SU-DHL-6 (cell line): ENCODE results near the gene CCDC142.
"Not testable (repeated sequence)": the region's sequence is repeated elsewhere in the genome, so short reads cannot be mapped to it uniquely, and the experiment has no call there.

Experiments
- H2AFZ ChIP-seq: fragments of 200-600 bp; sonication (generic); 2 replicates; pipeline ENCODE4 v1.6.1; 2014; ENCODE audit warnings: low read depth, mild to moderate bottlenecking, moderate library complexity, mixed read lengths, antibody characterized with exemption, low read length; ENCODE audit not compliant: severe bottlenecking
- H3F3A ChIP-seq: fragments of 200-600 bp; shearing (Covaris generic); 2 replicates; pipeline ENCODE4 v1.6.0; 2016; ENCODE audit warnings: antibody characterized with exemption, mild to moderate bottlenecking; ENCODE audit not compliant: insufficient read depth
- H3K27ac ChIP-seq: fragments of 200-600 bp; sonication (generic); 2 replicates; pipeline ENCODE4 v1.5.1; 2016; ENCODE audit warnings: low read depth, mild to moderate bottlenecking, low read length, moderate library complexity, mixed read lengths
- H3K27me3 ChIP-seq: fragments of 200-600 bp; sonication (generic), shearing (Covaris generic); 2 replicates; pipeline ENCODE4 v1.6.0; 2014; ENCODE audit warnings: mild to moderate bottlenecking, low read length
- H3K36me3 ChIP-seq: fragments of 200-600 bp; sonication (generic); 2 replicates; pipeline ENCODE4 v1.6.1; 2014; ENCODE audit warnings: mild to moderate bottlenecking, low read length, mixed read lengths
- H3K4me2 ChIP-seq: fragments of 300-600, 200-600 bp; shearing (Covaris generic), sonication (generic); 2 replicates; pipeline ENCODE4 v1.6.0; 2014; ENCODE audit warnings: low read length, low read depth, mild to moderate bottlenecking; ENCODE audit not compliant: poor library complexity, severe bottlenecking
- H3K4me3 ChIP-seq: fragments of 200-600 bp; sonication (generic); 2 replicates; pipeline ENCODE4 v1.5.1; 2014; ENCODE audit warnings: antibody characterized with exemption, low read length, mild to moderate bottlenecking, mixed read lengths; ENCODE audit not compliant: insufficient read depth, poor library complexity, severe bottlenecking
- H3K79me2 ChIP-seq: fragments of 200-600 bp; sonication (generic); 2 replicates; pipeline ENCODE4 v1.6.1; 2014; ENCODE audit warnings: mild to moderate bottlenecking, low read length, moderate library complexity; ENCODE audit not compliant: insufficient read depth
- H3K9ac ChIP-seq: fragments of 200-600 bp; sonication (generic); 2 replicates; pipeline ENCODE4 v1.7.0; 2014; ENCODE audit warnings: mild to moderate bottlenecking, low read length
- H3K9me2 ChIP-seq: fragments of 200-600 bp; sonication (generic); replicated peaks from 2 replicates; pipeline ENCODE4 v1.6.1; 2014; ENCODE audit warnings: low read length; ENCODE audit not compliant: insufficient read depth
- H3K9me3 ChIP-seq: fragments of 200-600 bp; sonication (generic); 2 replicates; pipeline ENCODE4 v1.6.1; 2014; ENCODE audit warnings: low read length, mixed read lengths; ENCODE audit not compliant: insufficient read depth
- H4K20me1 ChIP-seq: fragments of 200-600 bp; sonication (generic); 2 replicates; pipeline ENCODE4 v1.6.1; 2014; ENCODE audit warnings: low read depth, mild to moderate bottlenecking, antibody characterized with exemption, low read length, moderate library complexity, mixed read lengths
- CTCF ChIP-seq: fragments of 200-600 bp; sonication (generic); IDR thresholded peaks from one replicate; pipeline ENCODE4 v1.5.1; 2017; ENCODE audit warnings: antibody characterized with exemption, mild to moderate bottlenecking, low read length, moderate library complexity; ENCODE audit not compliant: insufficient read depth, poor library complexity, severe bottlenecking
- EZH2phosphoT487 ChIP-seq: fragments of 200-600 bp; sonication (generic), shearing (Covaris generic); conservative IDR thresholded peaks from 2 replicates; pipeline ENCODE4 v1.6.1; 2018; ENCODE audit warnings: mild to moderate bottlenecking, antibody characterized with exemption, low read length, moderate library complexity, mixed read lengths

The CCDC142 gene

GRCh38 chr2:74448771-74449170 lies 34.0 kb downstream of the CCDC142 start:
- TF ChIP-seq EZH2phosphoT487, result no peak
- no peak for TF ChIP-seq CTCF
- H3K9me2 ChIP-seq, result no peaks in the 10 kb centered on the region
- no peaks in the 10 kb centered on the region for H3K27me3 ChIP-seq
- no peaks in the 10 kb centered on the region for H3K79me2 ChIP-seq
- no peaks in the 10 kb centered on the region for H3K9me3 ChIP-seq
- no peak overlapping the region for H3K9ac ChIP-seq
- no peak overlapping the region for H3K4me2 ChIP-seq
- H4K20me1 ChIP-seq, result no peaks in the 10 kb centered on the region
- H3K27ac ChIP-seq, result no peak overlapping the region
- H3F3A ChIP-seq, result peaks cover 15% of the 10 kb centered on the region; the same call in 1 of the 2 replicates
- no peak overlapping the region for H2AFZ ChIP-seq
- H3K4me3 ChIP-seq, result no peak overlapping the region
- no peaks in the 10 kb centered on the region for H3K36me3 ChIP-seq

- no peak for TF ChIP-seq CTCF
- TF ChIP-seq EZH2phosphoT487, result no peak
Observed at GRCh38 chr2:74447230-74447999, 35.4 kb downstream of the CCDC142 start.

GRCh38 chr2:74444498-74445318 lies 38.1 kb downstream of the CCDC142 start:
- Histone ChIP-seq H3K27ac (no peak overlapping the region), H3K9ac (no peak overlapping the region), H3K79me2 (no peaks in the 10 kb centered on the region), H3F3A (no peaks in the 10 kb centered on the region), H3K9me2 (no peaks in the 10 kb centered on the region), H3K9me3 (no peaks in the 10 kb centered on the region), H3K36me3 (no peaks in the 10 kb centered on the region), H2AFZ (no peak overlapping the region), H3K27me3 (no peaks in the 10 kb centered on the region), H3K4me2 (no peak overlapping the region), H3K4me3 (no peak overlapping the region), H4K20me1 (no peaks in the 10 kb centered on the region)
- no peak for TF ChIP-seq EZH2phosphoT487
- TF ChIP-seq CTCF, result no peak

More at GRCh38 chr2:74447230-74447999, 35.4 kb downstream of the CCDC142 start:
- no peak overlapping the region for H3K4me3 ChIP-seq
- H3K9me2 ChIP-seq, result no peaks in the 10 kb centered on the region
- H3F3A ChIP-seq, result peaks cover 2% of the 10 kb centered on the region; the same call in 1 of the 2 replicates
- H3K4me2 ChIP-seq, result no peak overlapping the region
- no peak overlapping the region for H3K9ac ChIP-seq
- no peaks in the 10 kb centered on the region for H3K27me3 ChIP-seq
- H2AFZ ChIP-seq, result no peak overlapping the region
- H4K20me1 ChIP-seq, result no peaks in the 10 kb centered on the region
- no peaks in the 10 kb centered on the region for H3K79me2 ChIP-seq
- no peaks in the 10 kb centered on the region for H3K9me3 ChIP-seq
- no peak overlapping the region for H3K27ac ChIP-seq
- no peaks in the 10 kb centered on the region for H3K36me3 ChIP-seq

GRCh38 chr2:74442483-74443297 lies 40.1 kb downstream of the CCDC142 start:
- H3F3A ChIP-seq, H3K27ac ChIP-seq, H3K9ac ChIP-seq, H3K4me2 ChIP-seq, H3K36me3 ChIP-seq, H3K9me3 ChIP-seq, H3K79me2 ChIP-seq, H3K27me3 ChIP-seq, H2AFZ ChIP-seq, H4K20me1 ChIP-seq, H3K4me3 ChIP-seq, H3K9me2 ChIP-seq: not testable (repeated sequence)
